Measurements from ENCODE around the gene CRACR2A.

GRCh38 chr12:3771853-3772252, 18.9 kb upstream of the CRACR2A start:
- no peak for TF ChIP-seq POLR2A (IDR thresholded peaks at IDR 0.05; ENCODE audit: control extremely low read depth in 1 of 2, low read depth in 2 of 2, low read length in 2 of 2)
- no peak for TF ChIP-seq EGR1 (IDR thresholded peaks at IDR 0.05; ENCODE audit: borderline replicate concordance, low read depth, low read length)
- TF ChIP-seq EZH2 (IDR thresholded peaks at IDR 0.05; ENCODE audit: low read depth, low read length, severe bottlenecking) = no peak
- TF ChIP-seq ATF2 (IDR thresholded peaks at IDR 0.05; ENCODE audit: low read length) = no peak
- TF ChIP-seq CTCF (IDR thresholded peaks at IDR 0.05; ENCODE audit: control extremely low read depth in 1 of 3, insufficient read depth in 1 of 3, low read depth in 1 of 3, low read length in 3 of 3) = no peak
- no peak for TF ChIP-seq TBP (IDR thresholded peaks at IDR 0.05; ENCODE audit: low read depth, low read length)
- TF ChIP-seq FOSL1 (IDR thresholded peaks at IDR 0.05; ENCODE audit: insufficient read depth, low read depth, low read length) = no peak
- TF ChIP-seq NRF1 (IDR thresholded peaks at IDR 0.05; ENCODE audit: low read depth, low read length) = no peak
- TF ChIP-seq TCF12 (IDR thresholded peaks at IDR 0.05; ENCODE audit: low read depth, low read length) = no peak
- TF ChIP-seq EP300 (IDR thresholded peaks at IDR 0.05; ENCODE audit: borderline replicate concordance in 1 of 2, low read depth in 2 of 2, low read length in 2 of 2) = no peak
- TF ChIP-seq SP4 (IDR thresholded peaks at IDR 0.05; ENCODE audit: low read length) = no peak
- TF ChIP-seq CEBPB (IDR thresholded peaks at IDR 0.05; ENCODE audit: low read depth, low read length) = no peak
- TF ChIP-seq NANOG (IDR thresholded peaks at IDR 0.05; ENCODE audit: insufficient read depth, low read depth, low read length, poor library complexity, severe bottlenecking) = no peak
- no peak for TF ChIP-seq RXRA (IDR thresholded peaks at IDR 0.05; ENCODE audit: insufficient read depth, low read depth, low read length)
